ENCODE data around the gene CACNB2. TPM values are rescaled to one million over a fixed set of nuclear protein-coding genes. Genes with fewer than 3 reads are reported as not detected.

Gene CACNB2
- total and polyA plus RNA-seq, 2 experiments from 2014 or later, result 4.6 to 5.3 TPM

- Histone ChIP-seq H4K20me1 (ENCODE audit: insufficient read depth, poor library complexity, severe bottlenecking) (no peaks in the 10 kb centered on the region), H3K4me1 (ENCODE audit: insufficient read depth) (peaks cover 16% of the 10 kb centered on the region), H3K27ac (no peak overlapping the region), H3K9me3 (ENCODE audit: low read depth) (no peaks in the 10 kb centered on the region), H3K4me2 (no peak overlapping the region), H3K36me3 (replicated peaks; ENCODE audit: insufficient read depth, low read depth) (no peaks in the 10 kb centered on the region), H3K79me2 (no peaks in the 10 kb centered on the region), H3K9me2 (replicated peaks; ENCODE audit: insufficient read depth) (no peaks in the 10 kb centered on the region), H2AFZ (no peak overlapping the region), H3K4me3 (no peak overlapping the region), H3K27me3 (no peaks in the 10 kb centered on the region)
- WGBS (ENCODE audit: low lambda C conversion rate, missing lambda C conversion rate), result 56% methylated on average over 2 of the region's 2 CpGs
- DNase-seq (ENCODE audit: low spot score), result no peak
- no peak for TF ChIP-seq EZH2phosphoT487 (IDR thresholded peaks at IDR 0.05; ENCODE audit: low read depth, severe bottlenecking, unreplicated experiment)
- no peak for TF ChIP-seq CTCF (IDR thresholded peaks at IDR 0.05; ENCODE audit: poor library complexity)
- no peak for TF ChIP-seq EZH2 (IDR thresholded peaks at IDR 0.05; ENCODE audit: borderline replicate concordance)
Observed at GRCh38 chr10:18196806-18197550, 56.8 kb downstream of the CACNB2 start.

- Histone ChIP-seq H3K36me3 (replicated peaks; ENCODE audit: insufficient read depth, low read depth) (no peaks in the 10 kb centered on the region), H3K9me3 (ENCODE audit: low read depth) (no peaks in the 10 kb centered on the region), H3K27me3 (no peaks in the 10 kb centered on the region), H3K79me2 (no peaks in the 10 kb centered on the region), H3K9me2 (replicated peaks; ENCODE audit: insufficient read depth) (no peaks in the 10 kb centered on the region), H3K4me1 (ENCODE audit: insufficient read depth) (peaks cover 16% of the 10 kb centered on the region), H2AFZ (no peak overlapping the region), H3K4me3 (no peak overlapping the region), H3K4me2 (no peak overlapping the region), H4K20me1 (ENCODE audit: insufficient read depth, poor library complexity, severe bottlenecking) (no peaks in the 10 kb centered on the region), H3K27ac (no peak overlapping the region)
- no peak for DNase-seq (ENCODE audit: low spot score)
- 90% methylated on average over 2 of the region's 2 CpGs for WGBS (ENCODE audit: low lambda C conversion rate, missing lambda C conversion rate)
- TF ChIP-seq CTCF (IDR thresholded peaks at IDR 0.05; ENCODE audit: poor library complexity) (no peak), EZH2 (IDR thresholded peaks at IDR 0.05; ENCODE audit: borderline replicate concordance) (no peak), EZH2phosphoT487 (IDR thresholded peaks at IDR 0.05; ENCODE audit: low read depth, severe bottlenecking, unreplicated experiment) (no peak)
Observed at GRCh38 chr10:18197706-18198105, 57.5 kb downstream of the CACNB2 start.

GRCh38 chr10:18201877-18202276, 61.7 kb downstream of the CACNB2 start:
- DNase-seq (ENCODE audit: low spot score), result no peak
- H3K36me3 ChIP-seq (replicated peaks; ENCODE audit: insufficient read depth, low read depth), result no peaks in the 10 kb centered on the region
- H4K20me1 ChIP-seq (ENCODE audit: insufficient read depth, poor library complexity, severe bottlenecking), result no peaks in the 10 kb centered on the region
- no peaks in the 10 kb centered on the region for H3K9me2 ChIP-seq (replicated peaks; ENCODE audit: insufficient read depth)
- peaks cover 7% of the 10 kb centered on the region for H3K4me1 ChIP-seq (ENCODE audit: insufficient read depth)
- no peak overlapping the region for H3K27ac ChIP-seq
- H3K4me2 ChIP-seq, result no peak overlapping the region
- no peaks in the 10 kb centered on the region for H3K79me2 ChIP-seq
- H3K9me3 ChIP-seq (ENCODE audit: low read depth), result no peaks in the 10 kb centered on the region
- no peak overlapping the region for H3K4me3 ChIP-seq
- TF ChIP-seq EZH2phosphoT487 (IDR thresholded peaks at IDR 0.05; ENCODE audit: low read depth, severe bottlenecking, unreplicated experiment) (no peak), CTCF (IDR thresholded peaks at IDR 0.05; ENCODE audit: poor library complexity) (no peak), EZH2 (IDR thresholded peaks at IDR 0.05; ENCODE audit: borderline replicate concordance) (no peak)
- no peaks in the 10 kb centered on the region for H3K27me3 ChIP-seq
- H2AFZ ChIP-seq, result no peak overlapping the region

Measured in hepatocyte (in vitro differentiated cells).